HEK293T (cell line): ENCODE results near the gene ALCAM.

ENCODE experiments used
- ARNT ChIP-seq: fragments of 450-650 bp; IDR thresholded peaks from 2 replicates; pipeline ENCODE4 v1.6.1; 2017; ENCODE audit warnings: mild to moderate bottlenecking
- BHLHE40 ChIP-seq: fragments of 450-650 bp; IDR thresholded peaks from 2 replicates; pipeline ENCODE4 v1.6.1; 2016; ENCODE audit warnings: mild to moderate bottlenecking, moderate library complexity, borderline replicate concordance
- ELF4 ChIP-seq: fragments of 450-650 bp; IDR thresholded peaks from 2 replicates; pipeline ENCODE4 v1.6.1; 2017; ENCODE audit warnings: antibody characterized with exemption
- FOXA1 ChIP-seq: fragments of 450-650 bp; IDR thresholded peaks from 2 replicates; pipeline ENCODE4 v1.6.1; 2016; ENCODE audit warnings: mild to moderate bottlenecking
- FOXK2 ChIP-seq: fragments of 450-650 bp; IDR thresholded peaks from 2 replicates; pipeline ENCODE4 v1.6.1; 2016; ENCODE audit warnings: mild to moderate bottlenecking
- FOXM1 ChIP-seq: fragments of 450-650 bp; IDR thresholded peaks from 2 replicates; pipeline ENCODE4 v1.6.1; 2017; ENCODE audit warnings: mild to moderate bottlenecking, borderline replicate concordance
- HDGF ChIP-seq: fragments of 450-650 bp; IDR thresholded peaks from 2 replicates; pipeline ENCODE4 v1.6.1; 2017; ENCODE audit warnings: antibody characterized with exemption, borderline replicate concordance
- L3MBTL2 ChIP-seq: fragments of 450-650 bp; conservative IDR thresholded peaks from 2 replicates; pipeline ENCODE4 v1.6.1; 2016; ENCODE audit warnings: mild to moderate bottlenecking
- LEF1 ChIP-seq: fragments of 450-650 bp; IDR thresholded peaks from 2 replicates; pipeline ENCODE4 v1.6.1; 2017; ENCODE audit warnings: mild to moderate bottlenecking, borderline replicate concordance
- PKNOX1 ChIP-seq: fragments of 450-650 bp; IDR thresholded peaks from 2 replicates; pipeline ENCODE4 v1.6.1; 2016
- SP1 ChIP-seq: fragments of 450-650 bp; IDR thresholded peaks from 2 replicates; pipeline ENCODE4 v1.6.1; 2017
- SUZ12 ChIP-seq: fragments of 450-650 bp; IDR thresholded peaks from 2 replicates; pipeline ENCODE4 v1.6.1; 2016; ENCODE audit warnings: mild to moderate bottlenecking
- TARDBP ChIP-seq: fragments of 450-650 bp; IDR thresholded peaks from 2 replicates; pipeline ENCODE4 v1.6.1; 2016

- TF ChIP-seq L3MBTL2 = no peak
- no peak for TF ChIP-seq FOXA1
- no peak for TF ChIP-seq FOXK2
- TF ChIP-seq HDGF = no peak
- TF ChIP-seq ELF4 = no peak
- TF ChIP-seq SUZ12 = no peak
- no peak for TF ChIP-seq TARDBP
- TF ChIP-seq SP1 = no peak
- TF ChIP-seq PKNOX1 = no peak
- no peak for TF ChIP-seq LEF1
- TF ChIP-seq ARNT = no peak
- no peak for TF ChIP-seq FOXM1
- TF ChIP-seq BHLHE40 = no peak
Measured at GRCh38 chr3:105463620-105464019, 96.9 kb downstream of the ALCAM start.
